ENCODE results near the gene TRDMT1.

TRDMT1 gene

DNA sequence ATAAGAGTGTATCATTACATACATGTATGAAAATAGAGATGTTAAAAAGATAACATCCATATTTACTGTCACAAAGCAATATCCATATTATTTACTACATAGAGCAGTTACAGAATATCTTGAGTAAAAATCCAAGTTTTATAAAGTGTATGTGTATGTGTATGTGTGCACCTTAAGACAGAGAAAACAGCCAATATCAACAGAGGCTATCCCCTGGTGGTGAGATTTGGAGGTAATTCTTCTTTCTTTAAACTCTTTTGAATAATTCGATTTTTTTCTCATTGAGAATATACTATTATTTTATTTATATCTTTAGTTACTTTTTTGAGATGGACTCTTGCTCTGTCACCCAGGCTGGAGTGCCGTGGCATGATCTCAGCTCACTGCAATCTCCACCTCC, 18.4 kb downstream of the TRDMT1 start:
- Histone ChIP-seq H3K9ac (ENCODE audit: low read length) (no peak overlapping the region), H3K27ac (ENCODE audit: low read depth, low read length) (no peak overlapping the region), H3K27me3 (ENCODE audit: control insufficient read depth in 1 of 2, insufficient read depth in 2 of 2, low read length in 2 of 2) (no peaks in the 10 kb centered on the region), H3K9me3 (ENCODE audit: low read length) (no peaks in the 10 kb centered on the region), H3K4me3 (ENCODE audit: low read depth in 1 of 2, low read length in 2 of 2) (no peak overlapping the region), H3K4me1 (ENCODE audit: insufficient read depth, low read length) (no peaks in the 10 kb centered on the region), H3K36me3 (ENCODE audit: insufficient read depth, low read length) (no peaks in the 10 kb centered on the region)

DNA sequence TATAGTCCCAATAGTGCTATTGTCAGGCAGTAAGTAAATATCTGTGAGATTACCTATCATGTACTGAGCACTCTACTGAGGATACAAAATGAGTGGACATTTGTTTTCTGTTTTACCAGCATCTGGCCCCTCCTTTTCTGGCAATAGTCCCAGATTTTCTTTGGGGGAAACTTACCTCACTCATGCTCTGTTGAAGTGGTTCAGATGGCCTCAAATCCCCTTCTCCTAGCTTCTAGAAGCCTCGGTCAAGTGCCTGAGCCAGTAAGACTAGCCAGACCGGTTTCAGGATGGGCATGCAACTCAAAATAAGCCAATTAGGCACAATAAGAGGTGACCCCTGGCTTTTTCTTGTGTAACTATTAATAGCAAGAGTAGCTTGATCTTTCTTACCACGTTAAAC, 19.7 kb downstream of the TRDMT1 start:
- Histone ChIP-seq H3K4me3 (ENCODE audit: low read depth in 1 of 2, low read length in 2 of 2) (no peak overlapping the region), H3K9me3 (ENCODE audit: low read length) (no peaks in the 10 kb centered on the region), H3K9ac (ENCODE audit: low read length) (no peak overlapping the region), H3K27me3 (ENCODE audit: control insufficient read depth in 1 of 2, insufficient read depth in 2 of 2, low read length in 2 of 2) (no peaks in the 10 kb centered on the region), H3K36me3 (ENCODE audit: insufficient read depth, low read length) (no peaks in the 10 kb centered on the region), H3K27ac (ENCODE audit: low read depth, low read length) (no peak overlapping the region), H3K4me1 (ENCODE audit: insufficient read depth, low read length) (no peaks in the 10 kb centered on the region)

GRCh38 chr10:17181110-17181509, 20.4 kb downstream of the TRDMT1 start:
- H3K36me3 ChIP-seq (ENCODE audit: insufficient read depth, low read length), result no peaks in the 10 kb centered on the region
- no peaks in the 10 kb centered on the region for H3K27me3 ChIP-seq (ENCODE audit: control insufficient read depth in 1 of 2, insufficient read depth in 2 of 2, low read length in 2 of 2)
- H3K4me3 ChIP-seq (ENCODE audit: low read depth in 1 of 2, low read length in 2 of 2), result no peak overlapping the region
- no peak overlapping the region for H3K9ac ChIP-seq (ENCODE audit: low read length)
- H3K4me1 ChIP-seq (ENCODE audit: insufficient read depth, low read length), result no peaks in the 10 kb centered on the region
- H3K9me3 ChIP-seq (ENCODE audit: low read length), result no peaks in the 10 kb centered on the region
- no peak overlapping the region for H3K27ac ChIP-seq (ENCODE audit: low read depth, low read length)

DNA sequence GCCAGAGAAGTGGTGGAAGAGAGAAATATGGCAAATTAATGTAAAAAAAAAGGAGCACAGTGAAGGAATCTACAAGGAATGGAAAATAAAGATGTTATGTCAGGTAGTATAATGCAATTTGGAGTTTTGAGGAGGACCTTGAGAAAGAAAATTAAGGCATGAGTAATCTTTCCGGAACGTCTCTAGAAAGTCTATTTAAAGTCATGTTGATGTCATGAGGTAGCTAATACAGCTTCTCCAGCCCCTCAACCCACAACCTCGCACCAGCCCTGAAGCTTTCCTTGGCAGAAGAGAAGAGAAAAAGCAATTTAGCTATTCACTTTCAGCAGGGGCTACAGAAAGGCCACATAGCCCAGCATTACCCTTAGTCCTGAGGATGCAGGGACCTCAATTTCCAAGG, 22.5 kb downstream of the TRDMT1 start:
- H3K4me3 ChIP-seq (ENCODE audit: low read depth in 1 of 2, low read length in 2 of 2), result no peak overlapping the region
- no peaks in the 10 kb centered on the region for H3K9me3 ChIP-seq (ENCODE audit: low read length)
- H3K27me3 ChIP-seq (ENCODE audit: control insufficient read depth in 1 of 2, insufficient read depth in 2 of 2, low read length in 2 of 2), result no peaks in the 10 kb centered on the region
- H3K27ac ChIP-seq (ENCODE audit: low read depth, low read length), result no peak overlapping the region
- H3K36me3 ChIP-seq (ENCODE audit: insufficient read depth, low read length), result no peaks in the 10 kb centered on the region
- H3K4me1 ChIP-seq (ENCODE audit: insufficient read depth, low read length), result no peaks in the 10 kb centered on the region
- no peak overlapping the region for H3K9ac ChIP-seq (ENCODE audit: low read length)

- H3K27me3 ChIP-seq (ENCODE audit: control insufficient read depth in 1 of 2, insufficient read depth in 2 of 2, low read length in 2 of 2), result no peaks in the 10 kb centered on the region
- H3K36me3 ChIP-seq (ENCODE audit: insufficient read depth, low read length), result no peaks in the 10 kb centered on the region
- no peak overlapping the region for H3K9ac ChIP-seq (ENCODE audit: low read length)
- no peak overlapping the region for H3K4me3 ChIP-seq (ENCODE audit: low read depth in 1 of 2, low read length in 2 of 2)
- H3K9me3 ChIP-seq (ENCODE audit: low read length), result no peaks in the 10 kb centered on the region
- no peak overlapping the region for H3K27ac ChIP-seq (ENCODE audit: low read depth, low read length)
- no peaks in the 10 kb centered on the region for H3K4me1 ChIP-seq (ENCODE audit: insufficient read depth, low read length)
Observed at GRCh38 chr10:17178006-17178405, 23.5 kb downstream of the TRDMT1 start.

GRCh38 chr10:17177014-17177413, 24.5 kb downstream of the TRDMT1 start:
- Histone ChIP-seq H3K27me3 (ENCODE audit: control insufficient read depth in 1 of 2, insufficient read depth in 2 of 2, low read length in 2 of 2) (no peaks in the 10 kb centered on the region), H3K4me1 (ENCODE audit: insufficient read depth, low read length) (no peaks in the 10 kb centered on the region), H3K27ac (ENCODE audit: low read depth, low read length) (no peak overlapping the region), H3K9ac (ENCODE audit: low read length) (no peak overlapping the region), H3K4me3 (ENCODE audit: low read depth in 1 of 2, low read length in 2 of 2) (no peak overlapping the region), H3K36me3 (ENCODE audit: insufficient read depth, low read length) (no peaks in the 10 kb centered on the region), H3K9me3 (ENCODE audit: low read length) (no peaks in the 10 kb centered on the region)

DNA sequence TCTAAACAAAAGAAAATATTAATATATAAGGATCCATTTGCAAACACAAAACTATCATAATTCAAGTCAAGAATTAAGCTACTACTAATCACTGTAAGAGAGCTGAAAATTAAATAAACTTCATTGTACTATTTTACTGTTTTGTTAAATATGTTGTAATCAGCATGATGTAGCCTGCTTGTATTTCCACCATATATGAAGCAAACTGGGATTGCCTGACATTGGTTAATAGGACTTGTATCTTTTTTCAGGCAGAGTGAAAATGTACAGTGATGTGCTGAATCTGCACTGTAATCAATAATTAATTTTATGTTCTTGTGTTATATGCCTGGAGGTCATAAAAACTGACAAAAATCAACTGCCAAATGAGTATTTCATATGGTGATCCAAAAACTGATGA, 25.4 kb downstream of the TRDMT1 start:
- Histone ChIP-seq H3K27ac (ENCODE audit: low read depth, low read length) (no peak overlapping the region), H3K36me3 (ENCODE audit: insufficient read depth, low read length) (no peaks in the 10 kb centered on the region), H3K4me3 (ENCODE audit: low read depth in 1 of 2, low read length in 2 of 2) (no peak overlapping the region), H3K9ac (ENCODE audit: low read length) (no peak overlapping the region), H3K9me3 (ENCODE audit: low read length) (no peaks in the 10 kb centered on the region), H3K27me3 (ENCODE audit: control insufficient read depth in 1 of 2, insufficient read depth in 2 of 2, low read length in 2 of 2) (no peaks in the 10 kb centered on the region), H3K4me1 (ENCODE audit: insufficient read depth, low read length) (no peaks in the 10 kb centered on the region)

- Histone ChIP-seq H3K9ac (ENCODE audit: low read length) (no peak overlapping the region), H3K36me3 (ENCODE audit: insufficient read depth, low read length) (no peaks in the 10 kb centered on the region), H3K4me1 (ENCODE audit: insufficient read depth, low read length) (no peaks in the 10 kb centered on the region), H3K4me3 (ENCODE audit: low read depth in 1 of 2, low read length in 2 of 2) (peak overlapping the region in 1 of 2 donors; percentile 23), H3K9me3 (ENCODE audit: low read length) (no peaks in the 10 kb centered on the region), H3K27me3 (ENCODE audit: control insufficient read depth in 1 of 2, insufficient read depth in 2 of 2, low read length in 2 of 2) (no peaks in the 10 kb centered on the region), H3K27ac (ENCODE audit: low read depth, low read length) (no peak overlapping the region)
Observed at GRCh38 chr10:17175551-17175950, 25.9 kb downstream of the TRDMT1 start.

- Histone ChIP-seq H3K9me3 (ENCODE audit: low read length) (no peaks in the 10 kb centered on the region), H3K4me3 (ENCODE audit: low read depth in 1 of 2, low read length in 2 of 2) (no peak overlapping the region), H3K27me3 (ENCODE audit: control insufficient read depth in 1 of 2, insufficient read depth in 2 of 2, low read length in 2 of 2) (no peaks in the 10 kb centered on the region), H3K9ac (ENCODE audit: low read length) (no peak overlapping the region), H3K4me1 (ENCODE audit: insufficient read depth, low read length) (no peaks in the 10 kb centered on the region), H3K27ac (ENCODE audit: low read depth, low read length) (no peak overlapping the region), H3K36me3 (ENCODE audit: insufficient read depth, low read length) (no peaks in the 10 kb centered on the region)
Observed at GRCh38 chr10:17174626-17175025, 26.8 kb downstream of the TRDMT1 start.

DNA sequence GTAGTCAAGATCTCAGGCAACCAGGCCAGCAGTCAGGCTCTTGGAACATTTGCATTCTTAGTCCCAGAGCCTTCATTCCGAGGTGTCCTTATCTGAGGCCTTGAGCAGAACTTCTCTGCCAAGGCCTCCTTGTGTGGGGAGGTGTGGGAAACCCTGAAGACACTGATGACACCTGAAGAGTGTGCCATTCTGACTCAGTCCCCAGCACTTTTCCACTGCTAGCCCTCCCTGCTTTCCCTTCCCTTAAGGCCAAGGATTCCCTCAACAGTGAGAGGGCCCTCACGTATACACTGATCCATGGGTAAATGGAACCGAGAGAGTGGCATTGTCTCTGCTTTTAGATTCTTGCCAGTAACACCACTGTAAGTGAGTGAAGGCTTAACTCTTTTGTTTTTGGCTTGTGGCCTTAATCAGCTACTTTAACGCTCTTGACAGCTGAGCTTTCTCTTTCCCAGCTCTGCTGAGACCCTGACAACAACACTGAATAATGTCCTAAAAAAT, 30.3 kb downstream of the TRDMT1 start:
- H3K27ac ChIP-seq (ENCODE audit: low read depth, low read length), result no peak overlapping the region
- H3K9ac ChIP-seq (ENCODE audit: low read length), result no peak overlapping the region
- H3K27me3 ChIP-seq (ENCODE audit: control insufficient read depth in 1 of 2, insufficient read depth in 2 of 2, low read length in 2 of 2), result no peaks in the 10 kb centered on the region
- H3K36me3 ChIP-seq (ENCODE audit: insufficient read depth, low read length), result no peaks in the 10 kb centered on the region
- no peak overlapping the region for H3K4me3 ChIP-seq (ENCODE audit: low read depth in 1 of 2, low read length in 2 of 2)
- H3K9me3 ChIP-seq (ENCODE audit: low read length), result no peaks in the 10 kb centered on the region
- no peaks in the 10 kb centered on the region for H3K4me1 ChIP-seq (ENCODE audit: insufficient read depth, low read length)

- Histone ChIP-seq H3K9me3 (ENCODE audit: low read length) (no peaks in the 10 kb centered on the region), H3K36me3 (ENCODE audit: insufficient read depth, low read length) (no peaks in the 10 kb centered on the region), H3K27ac (ENCODE audit: low read depth, low read length) (no peak overlapping the region), H3K9ac (ENCODE audit: low read length) (no peak overlapping the region), H3K4me1 (ENCODE audit: insufficient read depth, low read length) (no peaks in the 10 kb centered on the region), H3K27me3 (ENCODE audit: control insufficient read depth in 1 of 2, insufficient read depth in 2 of 2, low read length in 2 of 2) (no peaks in the 10 kb centered on the region), H3K4me3 (ENCODE audit: low read depth in 1 of 2, low read length in 2 of 2) (no peak overlapping the region)
Observed at GRCh38 chr10:17169803-17170202, 31.7 kb downstream of the TRDMT1 start.

- Histone ChIP-seq H3K36me3 (ENCODE audit: insufficient read depth, low read length) (no peaks in the 10 kb centered on the region), H3K27me3 (ENCODE audit: control insufficient read depth in 1 of 2, insufficient read depth in 2 of 2, low read length in 2 of 2) (no peaks in the 10 kb centered on the region), H3K9me3 (ENCODE audit: low read length) (no peaks in the 10 kb centered on the region), H3K4me1 (ENCODE audit: insufficient read depth, low read length) (no peaks in the 10 kb centered on the region), H3K9ac (ENCODE audit: low read length) (no peak overlapping the region), H3K4me3 (ENCODE audit: low read depth in 1 of 2, low read length in 2 of 2) (no peak overlapping the region), H3K27ac (ENCODE audit: low read depth, low read length) (no peak overlapping the region)
Observed at GRCh38 chr10:17166699-17167098, 34.8 kb downstream of the TRDMT1 start.
